GM12874 (cell line): ENCODE measurements around the gene NFU1.

Source experiments
- TF ChIP-seq, protein P1 (sequence below): IDR thresholded peaks from 2 replicates; pipeline ENCODE4 v1.5.1; 2011; ENCODE audit warnings: low read depth, mild to moderate bottlenecking, control low read depth, low read length, moderate library complexity; ENCODE audit not compliant: insufficient read depth

NFU1 gene

DNA sequence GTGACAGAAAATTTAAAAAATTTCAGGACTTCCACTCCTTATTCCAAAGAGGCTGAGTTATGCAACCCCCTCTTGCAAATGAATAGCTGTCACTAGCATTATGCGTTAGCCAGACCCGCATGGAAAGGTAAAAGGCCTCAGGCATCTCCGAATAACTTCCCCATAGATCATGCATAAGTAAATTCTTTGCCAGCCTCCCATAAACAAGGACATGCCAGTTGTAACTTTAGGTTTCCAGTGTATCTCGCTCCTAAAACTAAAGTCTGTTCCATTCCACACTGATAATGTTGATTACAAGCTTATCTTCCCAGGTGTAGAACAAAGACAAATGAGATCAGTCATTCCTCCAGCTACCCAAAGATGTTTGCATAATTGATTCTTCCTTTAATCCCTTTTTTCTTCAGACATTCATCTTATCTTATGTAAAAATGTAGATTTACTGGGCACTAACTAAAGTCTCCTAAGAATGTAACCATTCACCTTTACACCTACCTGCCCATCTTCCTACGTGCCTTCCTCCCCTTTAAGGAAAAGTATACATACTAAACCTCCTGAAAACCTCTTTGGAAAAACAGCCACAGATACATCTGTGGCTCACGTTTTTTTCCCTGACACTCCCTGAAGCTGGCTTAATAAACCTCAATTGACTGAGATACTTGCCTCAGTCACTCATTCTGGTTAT, 13.6 kb upstream of the NFU1 start:
- TF ChIP-seq, protein P1, sequence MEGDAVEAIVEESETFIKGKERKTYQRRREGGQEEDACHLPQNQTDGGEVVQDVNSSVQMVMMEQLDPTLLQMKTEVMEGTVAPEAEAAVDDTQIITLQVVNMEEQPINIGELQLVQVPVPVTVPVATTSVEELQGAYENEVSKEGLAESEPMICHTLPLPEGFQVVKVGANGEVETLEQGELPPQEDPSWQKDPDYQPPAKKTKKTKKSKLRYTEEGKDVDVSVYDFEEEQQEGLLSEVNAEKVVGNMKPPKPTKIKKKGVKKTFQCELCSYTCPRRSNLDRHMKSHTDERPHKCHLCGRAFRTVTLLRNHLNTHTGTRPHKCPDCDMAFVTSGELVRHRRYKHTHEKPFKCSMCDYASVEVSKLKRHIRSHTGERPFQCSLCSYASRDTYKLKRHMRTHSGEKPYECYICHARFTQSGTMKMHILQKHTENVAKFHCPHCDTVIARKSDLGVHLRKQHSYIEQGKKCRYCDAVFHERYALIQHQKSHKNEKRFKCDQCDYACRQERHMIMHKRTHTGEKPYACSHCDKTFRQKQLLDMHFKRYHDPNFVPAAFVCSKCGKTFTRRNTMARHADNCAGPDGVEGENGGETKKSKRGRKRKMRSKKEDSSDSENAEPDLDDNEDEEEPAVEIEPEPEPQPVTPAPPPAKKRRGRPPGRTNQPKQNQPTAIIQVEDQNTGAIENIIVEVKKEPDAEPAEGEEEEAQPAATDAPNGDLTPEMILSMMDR = no peak

DNA sequence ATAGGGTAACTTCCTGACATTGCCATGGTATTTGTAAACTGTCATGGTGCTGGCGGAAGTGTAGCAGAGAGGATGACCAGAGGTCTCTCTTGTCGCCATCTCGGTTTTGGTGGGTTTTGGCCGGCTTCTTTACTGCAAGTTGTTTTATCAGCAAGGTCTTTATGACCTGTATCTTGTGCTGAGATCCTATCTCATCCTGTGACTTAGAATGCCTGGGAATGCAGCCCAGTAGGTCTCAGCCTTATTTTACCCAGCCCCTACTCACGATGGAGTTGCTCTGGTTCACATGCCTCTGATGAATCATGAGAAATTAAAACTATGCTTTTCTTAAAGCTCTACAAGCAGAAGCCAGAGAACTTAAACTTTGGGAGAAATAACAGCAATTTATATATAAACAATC, 12.7 kb upstream of the NFU1 start:
- TF ChIP-seq, protein P1 = no peak

DNA sequence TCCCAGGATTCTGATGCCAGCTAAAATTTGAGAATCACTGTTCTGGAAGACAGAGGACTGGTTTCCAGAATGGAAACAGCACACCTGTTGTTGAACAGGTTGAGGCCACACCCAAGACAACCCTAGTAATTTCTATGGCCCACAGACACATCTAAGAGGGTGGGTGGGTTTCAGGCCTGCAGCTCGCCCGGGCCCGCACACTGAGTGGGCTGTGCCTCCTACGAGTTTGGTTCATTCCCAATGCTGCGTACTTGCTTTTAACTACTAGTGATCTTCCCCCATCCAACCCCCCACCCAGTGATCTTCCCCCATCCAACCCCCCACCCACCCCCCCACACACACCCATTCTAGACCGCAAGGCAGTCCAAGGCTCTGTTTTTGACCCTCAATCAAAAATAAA, 1.3 kb upstream of the NFU1 start:
- TF ChIP-seq, protein P1 = no peak

DNA sequence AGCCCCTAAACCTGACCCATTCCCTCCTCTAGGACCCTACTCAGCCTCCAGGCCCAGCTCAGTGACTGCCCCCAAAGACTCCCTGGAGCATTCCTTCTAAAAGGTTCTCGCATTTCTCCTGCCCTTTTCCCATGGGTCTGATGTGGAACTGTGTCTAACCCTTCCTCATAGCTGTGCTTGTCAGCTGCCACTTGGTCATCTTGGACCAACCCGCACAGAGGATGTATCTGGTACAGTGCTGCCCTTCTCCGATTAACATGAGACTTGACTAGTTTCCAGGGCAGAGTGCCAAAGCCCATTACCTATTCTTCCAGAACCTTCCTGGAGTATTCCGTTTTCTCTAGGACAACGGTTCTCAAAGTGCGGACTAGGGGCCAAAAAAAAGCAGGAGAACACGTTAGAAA, 518 bp upstream of the NFU1 start:
- TF ChIP-seq, protein P1 = no peak

DNA sequence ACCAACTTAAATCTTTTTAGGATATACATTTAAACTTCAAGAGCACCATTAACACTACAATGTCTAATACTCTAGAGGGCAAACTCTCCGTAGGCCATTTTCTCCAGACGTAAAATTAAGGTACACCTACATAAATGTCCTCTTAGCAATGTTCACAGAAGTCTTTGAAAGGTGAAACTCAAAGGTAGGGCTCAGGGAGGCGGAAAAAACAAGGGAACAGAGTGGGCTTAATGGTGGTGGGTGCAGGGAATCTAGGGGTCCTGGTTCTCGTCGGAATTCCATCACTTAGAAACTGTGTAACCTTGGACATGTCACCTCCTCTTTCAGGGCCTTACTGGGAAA, 668 bp downstream of the NFU1 start:
- TF ChIP-seq, protein P1 = no peak

DNA sequence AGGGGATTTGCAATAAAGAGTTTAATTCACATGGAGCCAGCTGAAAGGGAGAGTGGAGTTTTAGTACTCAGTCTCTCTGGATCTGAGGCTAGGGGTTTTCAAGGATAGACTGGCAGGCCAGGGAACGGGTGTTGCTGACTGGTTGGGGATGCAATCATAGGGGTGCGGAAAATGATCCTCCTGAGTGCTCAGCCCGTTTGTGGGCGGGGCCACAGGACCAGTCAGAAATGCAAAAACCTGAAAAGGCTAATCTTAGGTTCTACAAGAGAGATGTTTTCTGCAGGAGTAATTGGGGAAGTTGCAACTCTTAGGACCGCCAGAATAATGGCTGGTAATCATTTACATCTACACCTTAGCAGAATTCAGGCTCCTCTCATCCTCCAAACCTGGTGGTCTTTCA, 2.5 kb downstream of the NFU1 start:
- TF ChIP-seq, protein P1 = no peak

DNA sequence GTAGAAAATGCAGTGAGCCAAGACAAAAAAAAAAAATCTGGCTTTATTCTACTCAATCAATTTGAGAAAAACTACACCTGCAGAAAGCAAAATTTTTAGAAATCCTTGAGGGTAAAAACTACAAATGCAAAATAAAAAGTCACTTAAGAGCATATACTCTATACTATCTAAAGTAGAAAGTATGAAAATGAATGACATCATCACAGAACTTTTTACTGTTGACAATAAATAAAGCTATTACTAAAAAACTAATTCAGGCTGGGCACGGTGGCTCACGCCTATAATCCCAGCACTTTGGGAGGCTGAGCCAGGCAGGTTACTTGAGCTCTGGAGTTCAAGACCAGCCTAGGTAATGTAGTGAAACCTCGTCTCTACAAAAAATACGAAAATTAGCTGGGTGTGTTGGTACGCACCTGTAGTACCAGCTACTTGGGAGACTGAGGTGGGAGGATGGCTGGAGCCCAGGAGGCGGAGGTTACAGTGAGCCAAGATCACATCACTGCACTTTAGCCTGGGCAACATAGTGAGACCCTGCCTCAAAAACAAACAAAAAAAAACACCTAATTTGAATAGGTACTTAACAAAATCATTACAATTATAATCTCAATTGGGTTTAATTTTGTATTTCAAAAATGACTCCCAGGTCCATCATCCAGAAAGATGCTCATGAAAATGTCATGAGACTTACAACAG, 7.6 kb downstream of the NFU1 start:
- TF ChIP-seq, protein P1 = no peak
